Stimulated activated CD4-positive, alpha-beta T cell treated with anti-CD3 and anti-CD28 coated beads, Interleukin-1b, Interleukin-23, amount 100 ng/mL, for 1 hour (primary cell): ENCODE results near the gene RPS6KB2.
"Not testable (repeated sequence)": the region's sequence is repeated elsewhere in the genome, so short reads cannot be mapped to it uniquely, and the experiment has no call there.

Experiments used
- DNase-seq, 2 donors: peaks; one replicate each; pipeline ENCODE4 v3.0.0-alpha.2; 2020; ENCODE audit warnings: low read depth in 2 of 2

The RPS6KB2 gene

DNA sequence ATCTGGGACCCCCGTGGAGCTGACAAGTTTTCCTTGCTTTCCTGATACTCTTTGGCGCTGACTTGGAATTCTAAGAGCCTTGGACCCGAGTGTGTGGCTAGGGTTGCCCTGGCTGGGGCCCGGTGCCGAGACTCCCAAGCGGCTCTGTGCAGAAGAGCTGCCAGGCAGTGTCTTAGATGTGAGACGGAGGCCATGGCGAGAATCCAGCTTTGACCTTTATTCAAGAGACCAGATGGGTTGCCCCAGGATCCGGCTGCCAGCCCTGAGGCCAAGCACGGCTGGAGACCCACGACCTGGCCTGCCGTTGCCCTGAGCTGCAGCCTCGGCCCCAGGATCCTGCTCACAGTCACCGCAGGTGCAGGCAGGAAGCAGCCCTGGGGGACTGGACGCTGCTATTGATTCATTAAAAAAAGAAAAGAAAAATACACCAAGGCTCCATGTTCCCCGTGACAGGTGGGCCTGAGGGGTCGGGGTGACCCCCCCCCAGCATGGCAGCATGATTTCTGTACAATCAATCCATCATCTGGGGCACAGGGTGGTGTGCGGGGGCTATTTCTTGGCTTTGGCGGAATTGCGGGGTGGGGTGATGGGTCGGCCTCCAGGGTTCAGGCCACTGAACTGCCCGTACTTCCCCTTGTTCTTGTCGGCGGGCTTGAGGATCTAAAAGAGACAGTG lies 30.2 kb upstream of the RPS6KB2 start:
- DNase-seq: no peak

DNA sequence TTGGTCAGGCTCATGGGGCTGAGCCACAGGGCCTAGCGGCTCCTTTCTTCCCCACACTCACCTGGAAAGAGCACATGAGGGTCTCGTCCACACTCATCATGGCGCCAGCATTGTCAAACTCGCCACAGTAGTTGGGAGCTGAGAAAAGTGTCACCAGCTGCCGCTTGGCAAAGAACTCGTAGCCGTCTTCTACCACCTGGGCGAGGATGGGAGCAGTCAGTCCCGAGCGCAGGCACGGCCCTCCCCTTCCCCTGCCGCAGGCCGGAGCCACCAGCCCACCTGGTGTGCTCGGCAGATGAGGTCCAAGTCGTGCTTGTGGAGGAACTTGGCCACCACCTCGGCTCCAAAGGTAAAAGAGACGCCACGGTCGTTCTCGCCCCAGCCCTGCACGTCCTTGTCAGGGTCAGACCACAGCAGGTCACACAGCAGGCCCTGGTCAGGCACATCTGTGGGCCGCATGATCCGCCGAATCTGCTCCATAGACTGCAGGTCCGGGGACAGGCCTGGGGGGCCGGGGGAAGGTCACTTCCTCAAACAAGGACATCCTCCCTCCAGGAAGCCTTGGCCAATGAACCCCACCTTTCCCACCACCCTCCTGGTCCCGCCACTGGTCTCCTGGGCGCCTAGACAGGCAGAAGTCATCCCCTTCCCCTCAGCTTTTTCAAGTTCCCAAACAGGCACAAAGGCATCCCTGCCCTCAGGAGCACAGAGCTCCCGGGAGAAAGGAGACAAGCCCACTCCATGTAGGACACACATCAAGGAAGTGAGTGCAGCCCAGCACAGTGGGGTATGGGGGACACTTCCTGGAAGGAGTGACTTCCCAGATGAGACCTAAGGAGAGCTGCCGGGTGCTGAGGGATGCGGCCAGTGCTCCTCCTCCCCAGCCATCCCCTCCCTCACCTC lies 29.4 kb upstream of the RPS6KB2 start:
- no peak for DNase-seq

DNA sequence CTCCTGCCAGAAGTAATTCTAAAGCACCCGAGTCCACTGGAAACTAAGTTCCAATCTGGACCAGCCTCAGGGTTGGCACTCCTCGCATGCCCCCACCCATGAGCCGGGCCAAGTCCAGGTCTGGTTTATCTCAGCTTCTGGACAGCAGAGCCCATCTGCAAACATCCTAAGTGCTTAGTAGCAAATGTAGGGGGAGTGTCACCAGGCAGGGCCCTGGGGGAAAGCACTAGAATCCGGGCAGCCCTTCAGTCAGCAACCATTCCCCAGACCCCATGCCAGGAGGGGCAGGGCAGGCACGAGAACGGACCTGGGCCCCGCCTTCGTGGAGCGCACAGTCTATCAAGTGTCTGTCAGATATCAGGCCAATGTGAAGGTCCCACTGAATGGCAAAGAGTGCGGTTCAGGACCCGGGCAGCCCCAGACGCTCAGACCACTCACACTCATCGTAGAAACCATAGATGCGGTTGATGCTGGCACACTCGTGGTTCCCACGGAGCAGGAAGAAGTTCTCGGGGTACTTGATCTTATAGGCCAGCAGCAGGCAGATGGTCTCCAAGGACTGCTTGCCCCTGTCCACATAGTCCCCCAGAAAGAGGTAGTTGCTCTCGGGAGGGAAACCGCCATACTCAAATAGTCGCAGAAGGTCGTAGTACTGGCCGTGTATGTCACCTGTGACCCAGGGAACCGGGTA lies 27.9 kb upstream of the RPS6KB2 start:
- DNase-seq: no peak

DNA sequence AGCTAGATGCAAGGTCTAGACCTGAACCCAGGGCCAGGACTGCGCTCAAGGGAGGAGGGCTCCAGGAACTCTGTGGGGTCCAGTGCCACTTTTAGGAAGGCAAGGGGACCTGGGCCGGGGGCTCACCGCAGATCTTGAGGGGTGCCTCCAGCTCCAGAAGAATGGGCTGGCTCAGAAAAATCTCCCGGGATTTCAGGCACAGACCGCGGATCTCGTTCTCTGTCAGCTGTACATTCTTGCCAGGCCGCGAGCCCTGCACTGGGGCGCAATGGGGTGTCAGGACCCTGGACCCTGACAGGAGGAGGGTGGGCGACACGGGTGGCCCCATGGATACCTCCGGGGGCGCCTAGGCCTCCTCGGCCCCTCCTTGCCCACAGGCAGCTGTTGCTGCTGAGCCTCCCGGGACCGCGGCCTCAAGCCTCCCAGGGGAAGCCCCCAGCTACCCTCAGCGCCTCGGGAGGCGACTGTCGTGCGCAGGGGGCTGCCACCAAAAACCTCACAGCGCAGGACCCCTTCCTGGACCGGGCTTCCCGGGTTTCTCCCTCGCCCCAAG lies 27.3 kb upstream of the RPS6KB2 start:
- DNase-seq: no peak

DNA sequence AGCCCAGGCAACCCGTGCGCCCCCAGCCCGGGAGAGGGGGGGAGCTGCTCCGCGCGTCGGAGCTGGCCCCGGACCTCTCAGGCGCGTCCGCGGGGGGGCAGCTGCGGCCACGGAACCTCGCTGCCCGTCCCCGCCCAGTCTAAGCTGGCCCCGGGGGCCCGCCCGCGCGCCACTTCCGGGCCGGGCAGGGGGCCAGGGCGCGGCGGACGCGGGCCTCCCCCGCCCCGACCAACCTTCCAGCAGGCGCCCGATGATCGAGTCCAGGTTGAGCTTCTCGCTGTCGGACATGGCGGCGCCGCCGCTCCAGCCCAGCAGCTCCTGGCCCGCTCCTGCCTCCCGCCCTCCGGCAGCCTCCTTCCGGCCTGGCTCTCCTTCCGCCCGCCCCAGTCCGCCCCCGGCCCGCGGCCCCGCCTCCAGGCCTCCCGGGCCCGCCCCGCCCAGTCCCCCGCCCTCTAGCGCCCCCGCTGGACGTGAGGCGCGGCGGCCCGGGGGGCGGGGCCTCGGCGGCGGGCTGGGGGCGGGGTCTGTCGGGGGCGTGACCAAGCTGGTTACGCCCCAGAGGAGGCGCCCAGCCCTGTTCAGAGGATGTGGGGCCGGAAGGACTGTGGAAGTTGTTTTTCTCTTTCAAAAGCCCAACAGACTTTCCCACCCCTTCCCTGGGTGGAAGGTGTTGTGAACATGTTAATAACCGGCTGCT lies 26.7 kb upstream of the RPS6KB2 start, which contains the start of gene PPP1CA:
Gene PPP1CA, minus strand, starts transcription at position 364 of the 697 bp plus-strand sequence. Its CDS starts 76 bp downstream, at position 288.
- peak; percentile 87 to 88 for DNase-seq

DNA sequence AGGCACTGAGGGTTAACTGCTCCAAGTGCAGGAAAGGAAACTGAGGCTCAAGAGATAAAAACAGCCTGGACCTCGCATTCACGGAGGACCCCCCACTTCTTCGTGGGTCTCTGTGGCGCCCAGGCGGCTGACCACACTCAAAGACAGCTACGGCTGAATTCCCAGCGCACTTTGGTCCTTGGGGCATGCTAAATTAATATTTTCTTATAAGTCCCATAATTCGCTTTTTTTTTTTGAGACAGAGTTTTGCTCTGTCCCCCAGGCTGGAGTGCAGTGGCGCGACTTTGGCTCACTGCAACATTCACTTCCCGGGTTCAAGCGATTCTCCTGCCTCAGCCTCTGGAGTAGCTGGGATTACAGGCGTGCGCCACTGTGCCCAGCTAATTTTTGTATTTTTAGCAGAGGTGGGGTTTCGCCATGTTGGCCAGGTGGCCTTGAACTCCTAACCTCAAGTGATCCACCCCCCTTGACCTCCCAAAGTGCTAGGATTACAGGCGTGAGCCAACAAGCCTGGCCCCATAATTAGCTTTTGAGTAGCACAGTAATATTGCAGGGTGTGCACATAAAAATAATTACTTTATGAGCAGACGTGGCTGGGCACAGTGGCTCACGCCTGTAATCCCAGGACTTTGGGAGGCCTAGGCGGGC lies 26.0 kb upstream of the RPS6KB2 start:
- not testable (repeated sequence) for DNase-seq

DNA sequence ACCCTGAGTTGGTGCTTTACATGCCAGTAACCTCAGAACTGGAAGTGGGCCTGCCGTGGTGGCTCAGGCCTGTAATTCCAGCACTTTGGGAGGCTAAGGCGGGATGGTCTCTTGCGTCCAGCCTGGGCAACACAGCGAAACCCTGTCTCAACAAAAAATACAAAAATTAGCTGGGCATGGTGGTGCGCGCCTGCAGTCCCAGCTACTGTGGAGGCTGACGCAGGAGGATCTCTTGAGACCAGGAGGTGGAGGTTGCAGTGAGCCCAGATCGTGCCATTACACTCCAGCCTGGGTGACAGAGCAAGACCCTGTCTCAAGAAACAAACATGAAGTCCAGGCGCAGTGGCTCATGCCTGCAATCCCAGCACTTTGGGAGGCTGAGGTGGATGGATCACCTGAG lies 25.2 kb upstream of the RPS6KB2 start:
- not testable (repeated sequence) for DNase-seq

DNA sequence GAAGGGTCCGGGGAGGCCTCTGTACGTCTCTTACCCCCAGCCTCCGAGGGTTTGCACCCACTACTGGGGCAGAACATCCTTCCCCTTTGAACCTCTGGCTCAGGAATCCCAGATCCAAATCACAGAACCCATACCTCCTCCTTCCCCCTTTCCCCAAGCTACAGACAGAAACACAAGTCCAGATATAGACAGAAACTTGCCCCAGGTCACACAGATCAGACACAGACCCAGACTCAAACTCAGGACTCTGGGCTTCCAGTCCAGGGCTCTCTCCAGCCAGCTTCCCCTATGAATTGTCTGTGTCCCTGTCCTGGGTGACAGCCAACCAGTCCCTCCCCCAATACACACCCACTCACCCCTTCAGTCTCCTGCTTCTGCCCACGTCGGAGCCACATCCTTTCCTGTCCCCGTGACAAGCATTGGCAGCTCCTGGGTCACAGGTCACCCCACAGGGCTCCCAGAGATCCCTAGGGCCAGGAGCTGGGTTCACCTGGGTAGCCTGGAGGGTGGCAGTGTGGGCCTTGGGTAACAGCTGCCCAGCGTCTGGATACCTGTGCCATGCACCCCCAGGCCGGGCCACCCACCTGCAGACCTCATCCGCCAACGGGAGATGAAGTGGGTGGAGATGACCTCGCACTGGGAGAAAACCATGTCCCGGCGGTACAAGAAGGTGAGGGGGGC lies 23.6 kb upstream of the RPS6KB2 start:
- DNase-seq: no peak

DNA sequence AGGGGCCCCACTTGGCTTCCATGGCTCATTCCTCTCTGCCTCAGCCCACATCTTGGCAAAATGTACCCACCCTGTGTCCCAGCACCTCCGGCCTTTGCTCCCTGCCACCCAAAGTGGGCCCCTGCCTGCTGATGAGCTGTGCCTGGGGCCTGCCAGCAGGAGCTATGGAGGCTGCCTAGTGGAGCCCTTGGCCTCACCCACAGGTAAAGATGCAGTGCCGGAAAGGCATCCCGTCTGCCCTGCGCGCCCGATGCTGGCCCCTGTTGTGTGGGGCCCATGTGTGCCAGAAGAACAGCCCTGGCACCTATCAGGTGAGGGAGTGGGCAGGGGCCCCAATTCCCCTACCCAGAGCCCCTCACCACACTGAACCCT lies 23.1 kb upstream of the RPS6KB2 start:
- no peak for DNase-seq

DNA sequence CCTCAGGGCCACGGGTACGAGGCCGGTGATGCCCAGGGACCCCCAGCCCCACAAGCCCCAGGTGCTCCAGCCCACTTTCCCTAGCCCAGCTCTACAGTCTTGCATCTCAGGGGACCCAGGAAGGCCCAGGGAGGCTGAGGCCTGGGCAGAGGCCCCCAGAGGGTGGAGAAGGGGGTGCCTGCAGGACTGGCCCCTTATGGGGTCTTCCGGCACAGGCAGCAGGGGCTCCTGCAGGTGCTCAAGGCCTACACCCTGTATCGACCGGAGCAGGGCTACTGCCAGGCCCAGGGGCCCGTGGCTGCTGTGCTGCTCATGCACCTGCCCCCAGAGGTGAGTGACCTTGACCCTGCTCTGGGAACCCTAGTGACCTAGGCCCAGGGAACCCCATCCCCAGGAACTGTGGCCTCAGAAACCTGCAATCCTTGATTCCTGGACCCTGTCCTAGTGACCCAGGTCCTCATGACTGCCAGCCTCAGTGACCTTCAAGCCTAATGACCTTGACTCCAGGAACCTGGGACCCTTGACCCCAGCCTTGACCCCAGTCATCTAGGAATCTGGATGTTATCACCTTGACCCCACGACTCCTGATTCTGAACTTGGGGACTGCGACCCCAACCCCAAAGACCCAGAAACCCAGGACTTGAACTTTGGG lies 22.5 kb upstream of the RPS6KB2 start:
- DNase-seq: no peak

DNA sequence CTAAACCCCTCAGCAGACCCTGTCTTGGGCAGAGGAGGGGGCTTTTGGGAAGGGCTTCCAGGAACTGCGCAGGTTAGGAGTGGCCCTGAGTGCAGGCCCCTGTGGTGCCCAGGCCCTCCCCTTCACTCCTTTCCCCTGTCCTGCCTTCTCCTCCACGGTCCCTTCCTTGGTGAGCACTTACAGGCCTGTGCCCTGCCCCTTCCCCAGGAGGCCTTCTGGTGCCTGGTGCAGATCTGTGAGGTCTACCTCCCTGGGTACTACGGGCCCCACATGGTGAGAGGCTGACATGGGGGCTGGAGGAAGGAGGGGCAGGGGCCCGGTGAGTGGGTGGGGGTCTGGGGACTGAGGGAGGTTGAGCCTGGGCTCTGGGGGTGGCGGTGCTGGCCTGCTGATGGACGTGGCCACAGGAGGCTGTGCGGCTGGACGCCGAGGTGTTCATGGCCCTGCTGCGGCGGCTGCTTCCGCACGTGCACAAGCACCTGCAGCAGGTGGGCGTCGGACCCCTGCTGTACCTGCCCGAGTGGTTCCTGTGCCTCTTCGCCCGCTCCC lies 21.8 kb upstream of the RPS6KB2 start:
- DNase-seq: no peak

DNA sequence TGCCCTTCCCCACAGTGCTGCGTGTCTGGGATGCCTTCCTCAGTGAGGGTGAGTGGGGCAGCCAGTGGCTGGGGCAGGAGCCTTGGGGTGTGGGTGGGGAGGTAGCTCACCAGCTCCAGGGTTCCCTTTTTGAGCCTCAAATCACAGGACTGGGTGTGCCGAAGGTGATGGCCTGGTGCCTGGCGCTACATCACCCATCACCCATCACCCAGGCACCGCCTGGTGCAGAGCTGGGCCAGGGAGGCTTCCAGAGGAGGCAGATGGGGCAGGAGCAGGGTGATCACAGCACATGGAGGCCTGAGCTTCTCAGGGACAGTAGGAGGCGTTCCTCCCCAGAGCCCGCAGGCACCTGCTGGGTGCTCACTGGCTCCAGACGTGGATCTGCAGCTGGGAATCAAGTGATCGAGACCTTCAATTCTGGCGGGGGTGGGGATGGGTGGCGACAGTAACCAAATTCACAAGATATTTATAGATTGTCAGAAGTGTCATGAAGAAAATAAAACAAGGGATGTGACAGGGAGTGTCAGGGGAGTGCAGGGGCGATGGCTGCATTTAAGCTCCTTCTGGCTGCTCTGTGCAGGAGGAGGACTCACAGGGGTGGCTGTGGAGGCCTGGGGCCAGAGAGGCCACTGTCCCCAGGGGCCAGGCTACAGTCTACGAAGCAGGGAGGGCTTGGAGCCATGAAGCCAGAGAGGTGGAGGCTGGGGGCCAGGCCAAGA lies 21.2 kb upstream of the RPS6KB2 start:
- DNase-seq: no peak

DNA sequence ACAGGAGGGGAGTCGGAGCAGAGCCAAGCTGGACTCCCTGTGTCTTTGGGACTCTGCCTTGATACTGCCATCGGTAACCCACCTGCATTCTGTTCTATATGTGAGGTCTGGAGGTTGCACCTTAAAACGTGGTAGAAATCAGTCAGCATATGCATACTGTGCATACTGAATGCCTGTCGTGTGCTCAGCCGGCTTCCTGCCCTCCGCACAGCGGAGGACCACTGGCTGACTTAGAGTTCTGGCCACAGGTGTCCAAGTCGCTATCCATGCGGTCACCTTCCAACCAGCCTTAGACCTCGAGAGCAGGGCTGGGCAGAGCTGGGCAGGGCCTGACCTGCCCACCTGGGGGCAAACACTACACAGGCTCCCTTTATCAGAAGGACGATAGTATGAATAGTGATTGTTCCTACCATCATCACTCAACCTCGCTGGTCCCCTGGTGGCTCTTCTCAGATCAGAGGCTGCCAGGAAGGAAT lies 20.6 kb upstream of the RPS6KB2 start:
- DNase-seq: no peak

DNA sequence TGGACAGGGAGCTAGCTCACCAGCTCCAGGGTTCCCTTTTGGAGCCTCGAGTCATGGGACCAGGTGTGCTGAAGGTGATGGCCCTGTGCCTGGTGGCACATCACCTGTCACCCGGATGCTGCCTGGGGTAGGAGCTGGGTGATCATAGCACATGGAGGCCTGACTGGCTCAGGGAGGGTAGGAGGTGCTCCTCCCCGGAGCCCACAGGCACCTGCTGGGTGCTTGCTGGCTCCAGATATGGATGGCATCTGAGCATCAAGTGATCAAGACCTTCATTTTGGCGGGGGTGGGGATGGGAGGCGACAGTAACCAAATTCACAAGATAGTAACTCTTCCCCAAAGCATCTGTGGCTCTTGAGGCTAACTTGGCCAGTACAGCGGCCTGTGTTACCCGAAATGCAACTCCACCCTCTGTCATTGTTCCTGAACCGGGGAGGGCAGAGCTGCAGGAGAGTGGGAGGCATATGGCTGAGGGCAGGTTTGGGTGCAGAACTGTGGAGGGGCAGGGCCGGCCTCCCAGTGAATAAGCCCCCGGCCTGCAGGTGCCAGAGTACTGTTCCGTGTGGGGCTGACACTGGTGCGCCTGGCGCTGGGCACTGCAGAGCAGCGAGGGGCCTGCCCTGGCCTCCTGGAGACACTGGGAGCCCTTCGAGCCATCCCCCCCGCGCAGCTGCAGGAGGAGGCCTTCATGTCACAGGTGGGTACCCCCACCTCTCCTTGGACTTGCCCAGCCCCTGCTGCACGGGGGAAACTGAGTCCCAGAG lies 19.7 kb upstream of the RPS6KB2 start:
- DNase-seq: no peak

DNA sequence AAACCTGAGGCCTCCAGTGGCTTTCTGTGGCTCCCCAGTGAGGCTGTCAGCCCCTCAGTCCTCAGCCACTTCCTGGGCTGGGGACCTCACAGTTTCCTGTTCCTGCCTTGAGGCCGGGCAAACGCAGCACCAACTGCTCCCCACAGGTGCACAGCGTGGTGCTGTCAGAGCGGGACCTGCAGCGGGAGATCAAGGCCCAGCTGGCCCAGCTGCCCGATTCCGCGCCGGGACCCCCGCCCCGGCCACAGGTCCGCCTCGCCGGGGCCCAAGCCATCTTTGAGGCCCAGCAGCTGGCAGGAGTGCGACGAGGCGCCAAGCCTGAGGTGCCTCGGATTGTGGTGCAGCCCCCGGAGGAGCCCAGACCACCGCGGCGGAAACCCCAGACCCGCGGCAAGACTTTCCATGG lies 19.0 kb upstream of the RPS6KB2 start:
- no peak for DNase-seq

DNA sequence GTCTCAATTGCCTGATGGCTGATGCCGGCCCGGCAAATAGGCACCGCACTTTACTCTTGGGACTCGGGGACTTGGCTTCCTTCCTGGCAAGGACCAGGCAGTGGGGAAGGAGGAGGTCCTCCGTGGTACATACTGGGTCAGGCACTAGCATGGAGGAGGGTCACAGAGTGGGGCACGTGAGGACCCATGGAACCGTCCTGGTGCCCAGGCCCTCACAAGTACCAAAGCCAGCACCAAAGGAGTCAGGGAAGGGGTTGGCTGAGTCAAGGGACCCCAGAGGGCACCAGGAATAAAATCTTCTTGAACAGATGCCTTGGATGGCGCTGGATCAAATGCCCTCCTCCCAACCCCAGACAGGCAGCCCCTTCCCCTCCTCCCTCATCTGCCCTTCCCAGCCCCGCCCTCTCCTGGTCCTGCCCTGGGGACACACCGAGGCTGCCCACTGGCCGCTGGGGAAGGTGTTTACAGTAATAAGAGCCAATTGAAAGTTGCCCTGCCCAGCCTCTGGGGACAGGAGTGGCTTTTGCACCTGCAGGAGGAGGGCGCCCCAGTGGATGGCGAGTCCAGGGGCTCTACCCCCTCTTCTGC lies 18.4 kb upstream of the RPS6KB2 start:
- no peak for DNase-seq

DNA sequence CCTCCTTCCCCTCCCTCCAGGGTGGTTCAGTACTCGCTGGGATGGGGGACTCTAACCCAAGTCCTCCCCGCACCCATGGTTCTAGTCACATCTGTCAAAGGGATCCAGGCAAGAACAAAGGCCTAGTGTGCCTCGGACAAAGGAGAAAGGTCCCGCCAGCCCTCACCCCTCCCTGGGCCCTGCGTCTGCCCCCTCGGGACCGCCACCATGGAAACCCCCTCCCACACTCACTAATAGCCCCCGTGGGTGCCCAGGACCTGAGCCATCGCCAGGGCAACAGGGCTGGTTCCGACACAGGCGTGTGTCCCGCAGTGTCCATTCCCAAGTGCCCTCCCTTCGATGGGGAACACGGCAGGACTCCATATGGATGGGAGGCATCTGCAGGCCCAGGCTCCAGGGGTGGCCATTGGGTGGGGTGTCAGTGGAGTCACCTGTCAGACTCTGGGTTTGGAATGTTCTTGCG lies 17.9 kb upstream of the RPS6KB2 start:
- DNase-seq: no peak
